HepG2 (cell line): Measurements from ENCODE around the gene EDC3. TPM values are rescaled to one million over a fixed set of nuclear protein-coding genes. Genes with fewer than 3 reads are reported as not detected.

ENCODE experiments used
- ARID3A ChIP-seq: IDR thresholded peaks from 2 replicates; pipeline ENCODE4 v1.6.1; 2012; ENCODE audit warnings: low read depth, low read length, improper control_type of control experiment
- CHD2 ChIP-seq: IDR thresholded peaks from 2 replicates; pipeline ENCODE4 v1.6.1; 2011; ENCODE audit warnings: low read depth, low read length, improper control_type of control experiment
- MXD3 ChIP-seq: IDR thresholded peaks from 2 replicates; pipeline ENCODE4 v1.6.1; 2016; ENCODE audit warnings: mild to moderate bottlenecking, missing biosample characterization, missing genetic modification reagents
- NBN ChIP-seq: fragments of 450-650 bp; conservative IDR thresholded peaks from 2 replicates; pipeline ENCODE4 v1.6.1; 2017
- NR1H2 ChIP-seq: sonication (generic); formaldehyde crosslinking; IDR thresholded peaks from 2 replicates; pipeline ENCODE4 v1.8.1; 2022; ENCODE audit warnings: low read depth, missing genetic modification reagents, borderline replicate concordance
- NR2F6 ChIP-seq, 2 experiments: IDR thresholded peaks; 2 replicates each; pipeline ENCODE4 v1.6.1; 2016; ENCODE audit warnings: antibody characterized with exemption in 1 of 2, mild to moderate bottlenecking in 1 of 2
- PAF1 ChIP-seq: IDR thresholded peaks from 2 replicates; pipeline ENCODE4 v1.6.1; 2016; ENCODE audit warnings: missing genetic modification reagents, missing compliant biosample characterization
- RBM22 ChIP-seq: fragments of 200-400 bp; formaldehyde crosslinking; optimal IDR thresholded peaks from 2 replicates; pipeline ENCODE3; 2017; ENCODE audit warnings: mild to moderate bottlenecking, low read length, moderate library complexity
- SAFB2 ChIP-seq: sonication (generic); formaldehyde crosslinking; IDR thresholded peaks from 2 replicates; pipeline ENCODE4 v1.5.1; 2020; ENCODE audit warnings: missing genetic modification reagents, low read depth, mild to moderate bottlenecking, borderline replicate concordance
- SRY ChIP-seq: sonication (generic); formaldehyde crosslinking; IDR thresholded peaks from 2 replicates; pipeline ENCODE4 v1.8.0; 2022; ENCODE audit warnings: mild to moderate bottlenecking, missing genetic modification reagents
- SUZ12 ChIP-seq: fragments of 150-350 bp; IDR thresholded peaks from 2 replicates; pipeline ENCODE4 v1.6.1; 2014; ENCODE audit warnings: low read depth, low read length
- ZBTB43 ChIP-seq: sonication (generic); formaldehyde crosslinking; conservative IDR thresholded peaks from 2 replicates; pipeline ENCODE4 v1.4.0; 2020; ENCODE audit warnings: missing genetic modification reagents
- ZNF317 ChIP-seq: sonication (generic); formaldehyde crosslinking; IDR thresholded peaks from 2 replicates; pipeline ENCODE4 v1.5.0; 2020; ENCODE audit warnings: mild to moderate bottlenecking, missing genetic modification reagents
- ZNF543 ChIP-seq: sonication (generic); formaldehyde crosslinking; IDR thresholded peaks from 2 replicates; pipeline ENCODE4 v1.4.0; 2020; ENCODE audit warnings: mild to moderate bottlenecking, missing genetic modification reagents
- ZNF597 ChIP-seq: sonication (generic); formaldehyde crosslinking; IDR thresholded peaks from 2 replicates; pipeline ENCODE4 v1.5.0; 2020; ENCODE audit warnings: missing genetic modification reagents
- ZNF761 ChIP-seq: sonication (generic); formaldehyde crosslinking; conservative IDR thresholded peaks from 2 replicates; pipeline ENCODE4 v1.4.0; 2020; ENCODE audit warnings: mild to moderate bottlenecking, missing genetic modification reagents
- ZNF777 ChIP-seq: sonication (generic); formaldehyde crosslinking; IDR thresholded peaks from 2 replicates; pipeline ENCODE4 v1.4.0; 2020; ENCODE audit warnings: missing genetic modification reagents
- polyA plus RNA-seq, 8 experiments: library from polyadenylated mRNA; depleted of rRNA in 3 of 8; stranded (reverse) in 7 of 8; unstranded in 1 of 8; fragments of >200 nt; fragmentation: Illumina TruSeq in 4 of 8; extraction: Trizol in 4 of 8; gene quantifications; 2 replicates each; pipeline versions ENCODE4 v1.2.1 to v1.2.3, GENCODE V29; 2011 to 2016; ENCODE audit warnings: low read depth in 4 of 8, missing spikeins in 1 of 8, mixed read lengths in 1 of 8; ENCODE audit not compliant: insufficient read depth in 1 of 8
- total RNA-seq, 5 experiments: library from RNA; depleted of rRNA; stranded (reverse); fragments of >200 nt; fragmentation: Illumina TruSeq; extraction: Trizol; gene quantifications; 2 replicates each; pipeline ENCODE4 v1.2.3, GENCODE V29; 2016; ENCODE audit warnings: low read depth in 1 of 5
- TF ChIP-seq, protein P1 (sequence below): sonication (generic); formaldehyde crosslinking; IDR thresholded peaks from 2 replicates; pipeline ENCODE4 v1.5.1; 2020; ENCODE audit warnings: missing genetic modification reagents, mild to moderate bottlenecking, borderline replicate concordance
- TF ChIP-seq, protein P2 (sequence below): sonication (generic); formaldehyde crosslinking; IDR thresholded peaks from 2 replicates; pipeline ENCODE4 v1.5.1; 2020; ENCODE audit warnings: mild to moderate bottlenecking, missing genetic modification reagents

The EDC3 gene
- total and polyA plus RNA-seq, 2 of the 13 experiments (the other 11 are each of a cell fraction or from before 2014, with no cell fraction given): 17.4 to 32.0 TPM

GRCh38 chr15:74725845-74726773 is 30.3 kb upstream of the EDC3 start (continued):
- TF ChIP-seq, protein P1, sequence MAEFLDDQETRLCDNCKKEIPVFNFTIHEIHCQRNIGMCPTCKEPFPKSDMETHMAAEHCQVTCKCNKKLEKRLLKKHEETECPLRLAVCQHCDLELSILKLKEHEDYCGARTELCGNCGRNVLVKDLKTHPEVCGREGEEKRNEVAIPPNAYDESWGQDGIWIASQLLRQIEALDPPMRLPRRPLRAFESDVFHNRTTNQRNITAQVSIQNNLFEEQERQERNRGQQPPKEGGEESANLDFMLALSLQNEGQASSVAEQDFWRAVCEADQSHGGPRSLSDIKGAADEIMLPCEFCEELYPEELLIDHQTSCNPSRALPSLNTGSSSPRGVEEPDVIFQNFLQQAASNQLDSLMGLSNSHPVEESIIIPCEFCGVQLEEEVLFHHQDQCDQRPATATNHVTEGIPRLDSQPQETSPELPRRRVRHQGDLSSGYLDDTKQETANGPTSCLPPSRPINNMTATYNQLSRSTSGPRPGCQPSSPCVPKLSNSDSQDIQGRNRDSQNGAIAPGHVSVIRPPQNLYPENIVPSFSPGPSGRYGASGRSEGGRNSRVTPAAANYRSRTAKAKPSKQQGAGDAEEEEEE (CRISPR knock-in tag): no peak
- no peak for TF ChIP-seq ZBTB43 (CRISPR knock-in tag)
- peak; percentile 61; the same call in 1 of the 2 replicates for TF ChIP-seq ZNF317 (CRISPR knock-in tag)
- no peak for TF ChIP-seq ZNF543 (CRISPR knock-in tag)
- no peak for TF ChIP-seq ZNF597 (CRISPR knock-in tag)
- peak; percentile 72 for TF ChIP-seq NR2F6 (IDR thresholded peaks at IDR 0.05)
- peak; percentile 89 for TF ChIP-seq NR2F6 (CRISPR knock-in tag; IDR thresholded peaks at IDR 0.05)
- TF ChIP-seq SUZ12: no peak
- no peak for TF ChIP-seq ZNF761 (CRISPR knock-in tag)
- TF ChIP-seq ARID3A: no peak
- no peak for TF ChIP-seq NBN
- TF ChIP-seq RBM22: no peak
- TF ChIP-seq ZNF777 (CRISPR knock-in tag): peak; percentile 21; the same call in 1 of the 2 replicates
- TF ChIP-seq PAF1: no peak
- peak; percentile 53; the same call in 1 of the 2 replicates for TF ChIP-seq SAFB2 (CRISPR knock-in tag)
- peak; percentile 55; the same call in 1 of the 2 replicates for TF ChIP-seq SRY (CRISPR knock-in tag)
- peak; percentile 72 for TF ChIP-seq CHD2
- no peak for TF ChIP-seq NR1H2 (CRISPR knock-in tag)
- TF ChIP-seq MXD3 (CRISPR knock-in tag): no peak; the same call in 1 of the 2 replicates
- TF ChIP-seq, protein P2, sequence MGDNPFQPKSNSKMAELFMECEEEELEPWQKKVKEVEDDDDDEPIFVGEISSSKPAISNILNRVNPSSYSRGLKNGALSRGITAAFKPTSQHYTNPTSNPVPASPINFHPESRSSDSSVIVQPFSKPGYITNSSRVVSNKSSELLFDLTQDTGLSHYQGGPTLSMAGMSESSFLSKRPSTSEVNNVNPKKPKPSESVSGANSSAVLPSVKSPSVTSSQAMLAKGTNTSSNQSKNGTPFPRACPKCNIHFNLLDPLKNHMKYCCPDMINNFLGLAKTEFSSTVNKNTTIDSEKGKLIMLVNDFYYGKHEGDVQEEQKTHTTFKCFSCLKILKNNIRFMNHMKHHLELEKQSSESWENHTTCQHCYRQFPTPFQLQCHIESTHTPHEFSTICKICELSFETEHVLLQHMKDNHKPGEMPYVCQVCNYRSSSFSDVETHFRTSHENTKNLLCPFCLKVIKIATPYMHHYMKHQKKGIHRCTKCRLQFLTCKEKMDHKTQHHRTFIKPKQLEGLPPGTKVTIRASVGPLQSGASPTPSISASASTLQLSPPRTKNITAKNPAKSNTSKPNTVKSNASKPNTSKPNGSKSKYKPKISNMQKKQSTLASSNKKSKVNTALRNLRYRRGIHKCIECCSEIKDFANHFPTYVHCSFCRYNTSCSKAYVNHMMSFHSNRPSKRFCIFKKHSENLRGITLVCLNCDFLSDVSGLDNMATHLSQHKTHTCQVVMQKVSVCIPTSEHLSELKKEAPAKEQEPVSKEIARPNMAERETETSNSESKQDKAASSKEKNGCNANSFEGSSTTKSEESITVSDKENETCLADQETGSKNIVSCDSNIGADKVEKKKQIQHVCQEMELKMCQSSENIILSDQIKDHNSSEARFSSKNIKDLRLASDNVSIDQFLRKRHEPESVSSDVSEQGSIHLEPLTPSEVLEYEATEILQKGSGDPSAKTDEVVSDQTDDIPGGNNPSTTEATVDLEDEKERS: no peak
